SIG-M5 treated with dmso at 0.1 percent for 504 hours (cell line): ENCODE measurements around the gene SLC17A7.
A peak's percentile ranks its signal among the peaks of the same experiment; 100 is the strongest.
"Not testable (repeated sequence)": the region's sequence is repeated elsewhere in the genome, so short reads cannot be mapped to it uniquely, and the experiment has no call there.

Source experiments
- DNase-seq: peaks from one replicate; lab custom pipeline; 2025; ENCODE audit not compliant: unreplicated experiment; lab: John Stamatoyannopoulos, UW

Gene SLC17A7

GRCh38 chr19:49441210-49441959, at the start of gene SLC17A7:
Gene SLC17A7 (minus strand): TSS chr19:49441527. CDS start chr19:49441379, 148 bp downstream.
- DNase-seq: no peak

GRCh38 chr19:49490287-49491029, 49.1 kb upstream of the SLC17A7 start:
- DNase-seq: no peak

- peak; percentile 46 for DNase-seq
These were observed 48.4 kb upstream of the SLC17A7 start for GRCh38 chr19:49489601-49490167.

- no peak for DNase-seq
These were observed 47.7 kb upstream of the SLC17A7 start for GRCh38 chr19:49488863-49489537.

- DNase-seq: peak; percentile 38
These were observed 46.9 kb upstream of the SLC17A7 start for GRCh38 chr19:49488046-49488862.

- DNase-seq: peak; percentile 96
These were observed 46.1 kb upstream of the SLC17A7 start, which contains the start of gene RPL13A for GRCh38 chr19:49487277-49488045. Gene RPL13A (plus strand): TSS chr19:49487608. CDS start chr19:49487630, 22 bp downstream.

- DNase-seq: no peak
These were observed 45.5 kb upstream of the SLC17A7 start for GRCh38 chr19:49486710-49487276.

GRCh38 chr19:49486232-49486631, 44.9 kb upstream of the SLC17A7 start:
- no peak for DNase-seq

GRCh38 chr19:49481020-49481683, 39.8 kb upstream of the SLC17A7 start:
- DNase-seq: no peak

GRCh38 chr19:49479975-49480628, 38.8 kb upstream of the SLC17A7 start:
- DNase-seq: no peak

- peak; percentile 39 for DNase-seq
These were observed 34.9 kb upstream of the SLC17A7 start for GRCh38 chr19:49475995-49476880.

GRCh38 chr19:49475191-49475917, 34.0 kb upstream of the SLC17A7 start:
- no peak for DNase-seq

GRCh38 chr19:49474542-49474924, 33.2 kb upstream of the SLC17A7 start:
- no peak for DNase-seq

- peak; percentile 81 for DNase-seq
These were observed 32.7 kb upstream of the SLC17A7 start, which contains the start of gene FLT3LG for GRCh38 chr19:49473868-49474541. Gene FLT3LG (plus strand): TSS chr19:49474215. CDS start chr19:49474640, 425 bp downstream.

GRCh38 chr19:49473501-49473867, 32.2 kb upstream of the SLC17A7 start:
- DNase-seq: not testable (repeated sequence)

GRCh38 chr19:49472936-49473335, 31.6 kb upstream of the SLC17A7 start:
- no peak for DNase-seq
